DMS114 treated with DMSO at 0.1 percent for 48 hours (cell line): ENCODE results near the gene CD300LB.
"Not testable (repeated sequence)": the region's sequence is repeated elsewhere in the genome, so short reads cannot be mapped to it uniquely, and the experiment has no call there.

Experiments
- DNase-seq: peaks from one replicate; lab custom pipeline; 2025; ENCODE audit not compliant: unreplicated experiment; lab: John Stamatoyannopoulos, UW

CD300LB gene

DNA sequence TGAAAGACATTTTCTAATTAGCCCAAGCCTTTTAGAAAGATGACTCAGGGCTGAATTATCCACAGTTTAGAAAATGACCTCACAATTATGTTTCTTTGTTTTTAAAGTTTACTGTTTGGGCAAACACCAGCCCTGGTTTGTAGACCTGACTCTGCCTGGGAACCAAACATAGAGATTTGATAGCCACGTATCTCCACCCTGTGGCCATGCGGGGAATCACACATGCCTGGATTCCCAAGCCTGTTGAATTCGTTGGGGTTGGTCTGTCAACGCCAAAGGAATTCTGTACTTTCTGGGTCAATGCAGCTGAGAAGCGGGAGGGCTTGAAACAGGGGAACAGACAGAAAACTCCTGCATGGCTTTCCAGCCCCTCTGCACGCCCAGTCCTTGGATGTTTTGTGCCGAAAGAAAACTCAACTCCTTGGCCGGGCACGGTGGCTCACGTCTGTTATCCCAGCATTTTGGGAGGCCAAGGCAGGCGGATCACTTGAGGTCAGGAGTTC, 37.9 kb downstream of the CD300LB start:
- peak; percentile 66 for DNase-seq

DNA sequence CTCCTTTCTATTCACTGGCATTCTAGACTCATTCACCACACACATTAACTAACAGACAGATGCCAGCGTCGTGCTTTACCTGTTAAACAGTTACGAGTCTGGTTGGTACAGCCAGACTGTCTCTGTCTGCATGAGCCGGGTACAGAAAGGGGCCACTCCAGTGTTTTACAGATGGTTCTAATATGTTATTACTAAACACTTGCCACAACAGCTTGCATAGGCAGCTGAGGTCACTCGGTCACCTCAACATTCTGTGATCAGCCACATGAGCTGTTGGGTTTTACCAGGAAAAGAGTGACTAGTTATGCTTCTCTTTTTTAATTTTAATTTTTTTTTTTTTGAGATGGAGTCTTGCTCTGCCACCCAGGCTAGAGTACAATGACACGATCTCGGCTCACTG, 39.6 kb downstream of the CD300LB start:
- no peak for DNase-seq

DNA sequence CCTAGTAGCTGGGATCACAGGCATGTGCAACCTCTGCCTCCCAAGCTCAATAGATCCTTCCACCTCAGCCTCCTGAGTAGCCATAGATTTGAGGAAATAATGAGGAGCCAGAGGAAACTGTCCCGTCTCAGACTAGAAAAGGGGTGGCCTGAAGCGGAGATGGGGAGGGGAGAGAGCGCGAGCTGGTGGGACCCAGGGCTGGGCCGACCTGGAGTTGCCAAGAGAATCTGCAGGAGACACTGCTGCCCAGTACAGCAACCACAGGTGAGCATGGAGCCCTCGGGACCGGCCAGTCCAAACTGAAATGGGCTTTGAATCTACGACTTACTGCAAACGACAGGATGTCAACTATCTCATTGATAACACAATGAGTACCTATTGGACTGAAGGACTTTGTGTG, 40.6 kb downstream of the CD300LB start:
- DNase-seq = no peak

DNA sequence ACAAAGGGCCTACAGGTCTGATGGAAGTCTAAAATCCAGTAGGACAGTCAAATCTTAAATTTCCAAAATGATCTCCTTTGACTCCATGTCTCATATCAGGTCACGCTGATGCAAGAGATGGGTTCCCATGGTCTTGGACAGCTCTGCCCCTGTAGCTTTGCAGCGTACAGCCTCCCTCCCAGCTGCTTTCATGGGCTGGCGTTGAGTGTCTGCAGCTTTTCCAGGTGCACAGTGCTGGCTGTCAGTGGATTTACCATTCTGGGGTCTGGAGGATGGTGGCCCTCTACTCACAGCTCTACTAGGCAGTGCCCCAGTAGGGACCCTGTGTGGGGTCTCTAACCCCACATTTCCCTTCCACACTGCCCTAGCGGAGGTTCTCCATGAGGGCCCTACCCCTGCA, 43.0 kb downstream of the CD300LB start:
- not testable (repeated sequence) for DNase-seq

GRCh38 chr17:74485841-74486240, 45.4 kb downstream of the CD300LB start:
- no peak for DNase-seq

DNA sequence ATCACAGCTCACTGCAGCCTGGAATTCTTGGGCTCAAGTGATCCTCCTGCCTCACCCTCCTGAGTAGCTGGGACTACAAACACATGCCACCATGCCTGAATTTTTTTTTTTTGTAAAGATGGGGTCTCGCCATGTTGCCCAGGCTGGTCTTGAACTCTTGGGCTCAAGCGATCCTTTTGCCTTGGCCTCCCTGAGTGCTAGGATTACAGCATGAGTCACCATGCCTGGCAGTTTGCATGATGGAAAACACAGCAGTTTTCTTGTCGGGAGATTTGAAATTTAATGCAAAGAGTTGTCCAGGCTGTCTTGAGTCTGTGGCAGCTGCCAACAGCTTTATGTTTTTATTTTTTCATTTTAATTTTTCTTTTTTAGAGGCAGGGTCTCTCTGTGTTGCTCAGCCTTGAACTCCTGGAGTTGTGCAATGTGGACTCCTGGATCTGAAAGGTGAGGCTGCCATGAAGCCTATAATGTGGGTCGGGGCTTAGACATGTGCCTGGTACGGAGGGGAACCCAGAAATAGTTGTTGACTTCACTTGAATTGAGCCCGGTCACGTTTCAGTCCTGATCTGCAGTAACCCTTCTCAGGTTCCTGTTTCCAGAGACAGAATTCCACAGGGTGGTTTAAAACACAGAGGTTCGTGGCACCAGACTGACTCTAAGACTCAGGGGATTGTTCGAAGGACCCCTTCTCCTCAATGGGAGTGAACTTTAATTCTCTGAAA, 46.1 kb downstream of the CD300LB start:
- no peak for DNase-seq

DNA sequence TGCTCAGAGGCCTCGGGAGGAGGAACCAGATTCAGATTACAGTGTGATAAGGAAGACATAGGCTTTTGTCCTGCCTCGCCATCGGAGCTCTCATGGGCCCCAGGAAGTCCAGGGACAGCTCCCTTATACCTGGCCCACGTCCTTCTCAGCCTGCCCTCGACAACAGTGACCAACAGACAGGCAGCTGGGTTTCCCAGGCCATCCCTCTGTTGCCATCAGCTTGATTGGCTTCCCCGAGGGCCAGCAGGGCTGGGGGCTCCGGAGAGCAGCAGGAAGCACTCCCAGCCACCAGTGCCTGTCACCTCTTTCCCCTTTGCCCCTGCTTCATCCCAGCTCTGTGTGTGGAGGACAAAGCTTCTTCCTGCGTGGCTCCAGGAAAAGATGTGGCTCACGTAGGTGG, 47.2 kb downstream of the CD300LB start:
- no peak for DNase-seq

DNA sequence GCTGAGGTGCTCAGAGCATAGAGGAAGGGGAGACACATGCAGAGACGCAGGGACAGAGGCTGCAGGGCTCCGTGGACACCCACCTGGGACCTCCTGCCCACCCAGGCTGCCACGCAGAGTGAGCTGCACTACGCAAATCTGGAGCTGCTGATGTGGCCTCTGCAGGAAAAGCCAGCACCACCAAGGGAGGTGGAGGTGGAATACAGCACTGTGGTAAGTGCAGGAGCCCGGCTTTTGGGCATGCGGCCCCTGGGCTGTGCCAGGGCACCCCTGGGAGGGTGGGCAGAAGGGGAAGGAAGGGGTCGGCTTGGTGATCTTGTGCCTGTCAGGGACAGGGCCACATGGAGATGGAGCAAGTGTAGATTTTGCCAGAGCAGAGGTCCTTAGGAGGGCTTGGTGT, 49.7 kb downstream of the CD300LB start:
- no peak for DNase-seq

- DNase-seq = no peak
Observed at GRCh38 chr17:74480290-74480689, 51.0 kb downstream of the CD300LB start.

- no peak for DNase-seq
Observed at GRCh38 chr17:74478420-74479100, 52.7 kb downstream of the CD300LB start.

DNA sequence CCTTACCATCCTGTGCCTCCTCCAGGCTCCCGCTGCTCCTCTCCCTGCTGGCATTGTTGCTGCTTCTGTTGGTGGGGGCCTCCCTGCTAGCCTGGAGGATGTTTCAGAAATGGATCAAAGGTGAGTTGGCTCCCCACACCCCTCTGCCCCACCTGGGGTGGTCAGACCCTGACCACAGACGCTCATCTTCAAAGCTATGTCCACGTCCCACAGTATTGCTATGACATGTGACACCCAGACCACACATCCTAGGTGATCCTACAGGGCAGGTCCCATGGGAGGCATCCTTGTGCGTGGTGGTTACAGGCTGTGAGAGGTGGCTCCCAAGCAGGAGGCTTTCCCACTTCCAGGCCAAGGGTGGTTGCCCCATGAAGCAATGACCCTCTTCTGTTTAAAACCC, 53.9 kb downstream of the CD300LB start:
- DNase-seq = no peak

DNA sequence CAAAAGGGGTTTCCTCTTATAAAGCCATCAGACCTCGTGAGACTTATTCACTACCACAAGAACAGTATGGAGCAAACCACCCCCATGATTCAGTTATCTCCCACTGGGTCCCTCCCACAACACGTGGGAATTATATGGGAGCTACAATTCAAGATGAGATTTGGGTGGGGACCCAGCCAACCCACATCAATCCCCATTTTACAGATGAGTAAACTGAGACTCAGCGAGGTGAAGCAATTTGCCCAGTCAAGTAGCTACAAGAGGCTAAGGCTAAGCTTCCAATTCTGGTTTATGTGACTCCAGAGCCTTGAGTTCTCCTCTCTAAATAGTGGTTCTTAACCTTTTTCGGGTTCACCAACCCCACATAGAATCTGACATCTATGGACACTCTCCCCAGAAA, 56.1 kb downstream of the CD300LB start:
- no peak for DNase-seq

- DNase-seq = no peak
Observed at GRCh38 chr17:74474043-74474792, 57.1 kb downstream of the CD300LB start.

- DNase-seq = no peak
Observed at GRCh38 chr17:74473294-74473693, 58.0 kb downstream of the CD300LB start.

GRCh38 chr17:74472890-74473289, 58.4 kb downstream of the CD300LB start:
- no peak for DNase-seq

DNA sequence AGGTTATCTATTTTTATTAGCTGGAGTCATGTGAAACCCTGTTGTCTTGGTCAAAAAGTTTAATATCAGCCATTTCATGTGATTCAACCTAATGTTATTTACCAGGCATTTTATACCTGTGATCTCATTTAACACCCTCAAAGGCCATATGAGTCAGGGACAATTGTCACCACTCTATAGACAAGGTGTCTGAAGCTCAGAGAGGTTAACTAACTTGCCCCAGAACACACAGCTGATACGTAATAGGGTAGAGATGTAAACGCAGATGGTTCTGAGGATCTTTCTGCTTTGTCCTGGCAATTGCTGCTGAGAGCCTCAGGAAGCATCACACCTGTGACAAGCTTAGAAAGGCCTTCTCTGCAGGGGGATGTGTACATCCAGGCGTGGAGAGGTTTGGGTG, 59.9 kb downstream of the CD300LB start:
- no peak for DNase-seq
